GM19395 (cell line): Measurements from ENCODE around the gene TGFBRAP1.
"Not testable (repeated sequence)": the region's sequence is repeated elsewhere in the genome, so short reads cannot be mapped to it uniquely, and the experiment has no call there.

ENCODE experiments used
- ATAC-seq: cut with Tn5 transposase; IDR thresholded peaks from one replicate; pipeline ENCODE4 v1.9.1; 2021; ENCODE audit warnings: mild to moderate bottlenecking, moderate library complexity; ENCODE audit not compliant: unreplicated experiment

The TGFBRAP1 gene

GRCh38 chr2:105361102-105361889 is 31.8 kb upstream of the TGFBRAP1 start:
- no peak for ATAC-seq

GRCh38 chr2:105358593-105358992 is 29.1 kb upstream of the TGFBRAP1 start:
- no peak for ATAC-seq

- no peak for ATAC-seq
Observed at GRCh38 chr2:105357122-105357521, 27.6 kb upstream of the TGFBRAP1 start.

GRCh38 chr2:105344704-105345345 is 15.3 kb upstream of the TGFBRAP1 start:
- ATAC-seq = no peak

- ATAC-seq = no peak
Observed at GRCh38 chr2:105339414-105339813, 9.9 kb upstream of the TGFBRAP1 start.

GRCh38 chr2:105338020-105338385 is 8.5 kb upstream of the TGFBRAP1 start:
- ATAC-seq = peak; percentile 26

- peak; percentile 92 for ATAC-seq
Observed at GRCh38 chr2:105337122-105338019, 7.8 kb upstream of the TGFBRAP1 start, which contains the start of gene C2orf49. TSS of gene C2orf49 (plus strand) at chr2:105337540. CDS start at chr2:105337588, 48 bp downstream.

GRCh38 chr2:105336786-105337121 is 7.2 kb upstream of the TGFBRAP1 start:
- no peak for ATAC-seq

- no peak for ATAC-seq
Observed at GRCh38 chr2:105335469-105335868, 5.9 kb upstream of the TGFBRAP1 start.

GRCh38 chr2:105334211-105334610 is 4.7 kb upstream of the TGFBRAP1 start:
- no peak for ATAC-seq

- ATAC-seq = no peak
Observed at GRCh38 chr2:105330681-105331375, 1.3 kb upstream of the TGFBRAP1 start.

GRCh38 chr2:105329197-105329554 is 359 bp downstream of the TGFBRAP1 start:
- no peak for ATAC-seq

- ATAC-seq = peak; percentile 42
Observed at GRCh38 chr2:105328281-105329196, 996 bp downstream of the TGFBRAP1 start.

- ATAC-seq = no peak
Observed at GRCh38 chr2:105327690-105328089, 1.8 kb downstream of the TGFBRAP1 start.

- ATAC-seq = not testable (repeated sequence)
Observed at GRCh38 chr2:105327271-105327670, 2.3 kb downstream of the TGFBRAP1 start.

GRCh38 chr2:105325389-105325963 is 4.1 kb downstream of the TGFBRAP1 start:
- no peak for ATAC-seq

GRCh38 chr2:105324732-105325131 is 4.8 kb downstream of the TGFBRAP1 start:
- no peak for ATAC-seq

GRCh38 chr2:105324101-105324500 is 5.4 kb downstream of the TGFBRAP1 start:
- no peak for ATAC-seq

GRCh38 chr2:105323111-105323510 is 6.4 kb downstream of the TGFBRAP1 start:
- no peak for ATAC-seq
